Neural cell (in vitro differentiated cells): ENCODE results near the gene TREML1.

ENCODE experiments used
- EP300 ChIP-seq: fragments of 450-650 bp; conservative IDR thresholded peaks from 2 replicates; pipeline ENCODE4 v1.6.1; 2014; ENCODE audit warnings: antibody characterized with exemption, mild to moderate bottlenecking, moderate library complexity; ENCODE audit not compliant: poor library complexity, severe bottlenecking
- TF ChIP-seq, protein P1 (sequence below): fragments of 450-650 bp; IDR thresholded peaks from 2 replicates; pipeline ENCODE4 v1.5.1; 2014; ENCODE audit warnings: antibody characterized with exemption, mild to moderate bottlenecking, moderate library complexity; ENCODE audit not compliant: poor library complexity, severe bottlenecking

DNA sequence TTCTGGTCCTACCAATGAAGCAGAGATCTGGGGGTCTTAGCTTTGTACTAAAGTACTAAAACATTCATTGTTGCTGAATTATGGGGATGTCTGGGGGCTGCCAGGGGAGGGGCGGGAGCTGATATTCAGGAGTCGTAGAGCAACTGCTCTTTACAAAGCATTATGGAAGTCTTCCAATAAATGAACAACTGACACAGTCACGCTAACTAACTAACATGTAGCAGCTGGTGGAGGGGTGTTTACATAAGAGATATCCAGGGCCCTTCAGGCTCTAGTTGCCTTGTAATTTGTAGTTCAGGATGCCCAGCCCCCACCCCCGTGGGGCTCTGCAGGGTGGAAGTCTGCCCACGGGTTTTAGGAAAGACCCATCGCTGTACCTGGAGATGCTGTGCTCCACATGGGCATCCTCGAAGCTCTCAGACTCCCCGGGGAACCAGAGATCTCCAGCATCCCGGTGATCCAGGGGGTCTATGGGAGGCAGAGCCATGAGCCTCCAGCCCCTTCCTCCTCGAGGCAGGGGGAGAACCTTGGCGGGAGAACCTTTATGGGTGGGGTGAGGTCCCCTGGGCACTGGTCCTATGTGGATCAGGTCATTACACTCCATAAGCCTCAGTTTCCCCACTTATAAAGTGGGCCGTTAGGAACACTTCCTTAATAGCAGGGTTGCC lies 5.4 kb upstream of the TREML1 start:
- TF ChIP-seq, protein P1, sequence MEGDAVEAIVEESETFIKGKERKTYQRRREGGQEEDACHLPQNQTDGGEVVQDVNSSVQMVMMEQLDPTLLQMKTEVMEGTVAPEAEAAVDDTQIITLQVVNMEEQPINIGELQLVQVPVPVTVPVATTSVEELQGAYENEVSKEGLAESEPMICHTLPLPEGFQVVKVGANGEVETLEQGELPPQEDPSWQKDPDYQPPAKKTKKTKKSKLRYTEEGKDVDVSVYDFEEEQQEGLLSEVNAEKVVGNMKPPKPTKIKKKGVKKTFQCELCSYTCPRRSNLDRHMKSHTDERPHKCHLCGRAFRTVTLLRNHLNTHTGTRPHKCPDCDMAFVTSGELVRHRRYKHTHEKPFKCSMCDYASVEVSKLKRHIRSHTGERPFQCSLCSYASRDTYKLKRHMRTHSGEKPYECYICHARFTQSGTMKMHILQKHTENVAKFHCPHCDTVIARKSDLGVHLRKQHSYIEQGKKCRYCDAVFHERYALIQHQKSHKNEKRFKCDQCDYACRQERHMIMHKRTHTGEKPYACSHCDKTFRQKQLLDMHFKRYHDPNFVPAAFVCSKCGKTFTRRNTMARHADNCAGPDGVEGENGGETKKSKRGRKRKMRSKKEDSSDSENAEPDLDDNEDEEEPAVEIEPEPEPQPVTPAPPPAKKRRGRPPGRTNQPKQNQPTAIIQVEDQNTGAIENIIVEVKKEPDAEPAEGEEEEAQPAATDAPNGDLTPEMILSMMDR: no peak
- TF ChIP-seq EP300: no peak
